ENCODE results near the gene HLA-DQA1.
"Not testable (repeated sequence)": the region's sequence is repeated elsewhere in the genome, so short reads cannot be mapped to it uniquely, and the experiment has no call there.

HLA-DQA1 gene

DNA sequence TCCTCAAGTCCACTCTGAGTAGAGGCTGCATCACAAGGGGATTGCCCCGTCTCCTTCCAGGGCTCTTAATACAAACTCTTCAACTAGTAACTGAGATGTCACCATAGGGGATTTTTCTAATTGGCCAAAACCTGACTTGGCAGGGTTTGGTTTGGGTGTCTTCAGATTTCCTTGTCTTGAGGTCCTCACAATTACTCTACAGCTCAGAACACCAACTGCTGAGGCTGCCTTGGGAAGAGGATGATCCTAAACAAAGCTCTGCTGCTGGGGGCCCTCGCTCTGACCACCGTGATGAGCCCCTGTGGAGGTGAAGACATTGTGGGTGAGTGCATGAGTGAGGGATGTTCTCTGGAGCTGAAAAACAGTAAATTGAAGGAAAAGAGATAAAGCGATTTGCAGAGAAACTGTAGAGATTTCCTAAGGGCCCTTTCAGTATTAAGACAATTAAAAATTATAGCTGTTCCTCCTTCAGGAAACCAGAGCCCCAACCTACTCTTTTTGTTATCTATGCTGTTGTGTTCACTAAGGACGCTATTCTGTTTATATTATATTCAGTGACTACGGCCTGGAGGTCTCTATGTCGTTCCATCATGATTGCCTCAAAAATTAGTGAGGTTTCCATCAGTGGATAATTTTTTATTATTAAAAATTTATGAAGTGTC is at the start of gene HLA-DQA1:
Gene HLA-DQA1 (plus strand): TSS at position 188 of the 662 bp plus-strand sequence. CDS start 53 bp downstream, at position 241.
- DNase-seq (ENCODE audit: insufficient read length, low spot score) (no peak), FAIRE-seq (no peak)
- TF ChIP-seq, protein P1, sequence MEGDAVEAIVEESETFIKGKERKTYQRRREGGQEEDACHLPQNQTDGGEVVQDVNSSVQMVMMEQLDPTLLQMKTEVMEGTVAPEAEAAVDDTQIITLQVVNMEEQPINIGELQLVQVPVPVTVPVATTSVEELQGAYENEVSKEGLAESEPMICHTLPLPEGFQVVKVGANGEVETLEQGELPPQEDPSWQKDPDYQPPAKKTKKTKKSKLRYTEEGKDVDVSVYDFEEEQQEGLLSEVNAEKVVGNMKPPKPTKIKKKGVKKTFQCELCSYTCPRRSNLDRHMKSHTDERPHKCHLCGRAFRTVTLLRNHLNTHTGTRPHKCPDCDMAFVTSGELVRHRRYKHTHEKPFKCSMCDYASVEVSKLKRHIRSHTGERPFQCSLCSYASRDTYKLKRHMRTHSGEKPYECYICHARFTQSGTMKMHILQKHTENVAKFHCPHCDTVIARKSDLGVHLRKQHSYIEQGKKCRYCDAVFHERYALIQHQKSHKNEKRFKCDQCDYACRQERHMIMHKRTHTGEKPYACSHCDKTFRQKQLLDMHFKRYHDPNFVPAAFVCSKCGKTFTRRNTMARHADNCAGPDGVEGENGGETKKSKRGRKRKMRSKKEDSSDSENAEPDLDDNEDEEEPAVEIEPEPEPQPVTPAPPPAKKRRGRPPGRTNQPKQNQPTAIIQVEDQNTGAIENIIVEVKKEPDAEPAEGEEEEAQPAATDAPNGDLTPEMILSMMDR (IDR thresholded peaks at IDR 0.05; ENCODE audit: insufficient read depth, missing control alignments), result no peak

DNA sequence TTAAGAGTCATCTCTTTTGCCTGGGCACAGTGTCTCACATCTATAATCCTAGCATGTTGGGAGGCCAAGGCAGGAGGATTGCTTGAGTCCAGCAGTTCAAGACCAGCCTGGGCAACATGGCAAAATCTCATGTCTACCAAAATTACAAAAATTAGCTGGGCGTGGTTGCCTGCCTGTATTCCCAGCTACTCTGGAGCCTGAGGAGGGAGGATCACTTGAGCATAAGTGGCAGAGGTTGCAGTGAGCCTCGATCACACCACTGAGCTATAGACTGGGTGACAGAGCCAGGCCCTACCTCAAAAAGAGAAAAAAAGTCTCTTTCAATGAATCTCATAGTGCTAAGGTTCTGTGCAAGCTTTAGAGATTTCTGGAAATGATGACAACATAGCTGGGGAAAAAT is 49.0 kb upstream of the HLA-DQA1 start:
- FAIRE-seq (no peak), DNase-seq (ENCODE audit: insufficient read length, low spot score) (no peak)
- TF ChIP-seq, protein P1 (IDR thresholded peaks at IDR 0.05; ENCODE audit: insufficient read depth, missing control alignments), result no peak

DNA sequence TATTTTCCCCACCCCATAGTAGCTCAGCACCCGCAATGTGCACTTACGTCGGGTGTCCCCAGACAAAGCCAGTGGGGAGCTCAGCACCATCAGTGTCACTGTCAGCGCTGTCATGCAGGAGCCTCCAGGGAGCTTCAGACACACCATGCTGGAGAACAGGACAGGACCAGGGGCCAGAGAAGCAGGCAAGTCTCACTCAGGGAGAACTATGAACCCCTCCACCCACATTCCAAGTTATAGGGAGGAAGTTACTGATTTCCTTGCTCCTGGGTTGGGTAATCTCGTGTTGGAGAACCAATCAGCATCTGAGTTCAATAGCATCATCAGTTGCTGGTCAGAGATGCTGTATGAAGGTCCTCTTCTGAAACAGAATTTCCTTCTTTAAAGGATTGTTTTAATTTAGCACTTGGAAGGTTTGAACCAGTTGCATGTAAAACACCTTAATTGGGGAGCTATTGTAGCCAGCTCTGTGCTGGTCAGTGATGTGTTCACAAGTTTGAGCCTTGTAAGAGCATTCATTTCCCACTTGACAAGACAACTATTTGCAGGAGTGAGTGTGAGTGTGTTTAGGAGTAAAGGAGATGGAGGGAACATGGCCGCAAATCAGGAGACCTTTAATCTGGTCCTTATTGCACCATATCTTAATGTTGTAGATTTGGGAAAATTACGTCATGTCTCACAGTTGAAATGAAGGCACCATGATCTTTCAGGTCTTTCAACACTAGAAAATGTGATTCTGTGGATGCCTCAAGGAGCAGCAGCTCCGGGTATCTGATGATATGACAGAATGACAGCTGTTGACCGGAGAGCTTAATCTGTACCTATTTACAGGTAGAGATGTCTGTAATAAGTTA is 47.4 kb upstream of the HLA-DQA1 start, which contains the start of gene HLA-DRB1:
Gene HLA-DRB1 (minus strand): TSS at position 253 of the 854 bp plus-strand sequence. CDS start 106 bp downstream, at position 147.
- FAIRE-seq (no peak), DNase-seq (ENCODE audit: insufficient read length, low spot score) (no peak)
- TF ChIP-seq, protein P1 (IDR thresholded peaks at IDR 0.05; ENCODE audit: insufficient read depth, missing control alignments), result no peak

DNA sequence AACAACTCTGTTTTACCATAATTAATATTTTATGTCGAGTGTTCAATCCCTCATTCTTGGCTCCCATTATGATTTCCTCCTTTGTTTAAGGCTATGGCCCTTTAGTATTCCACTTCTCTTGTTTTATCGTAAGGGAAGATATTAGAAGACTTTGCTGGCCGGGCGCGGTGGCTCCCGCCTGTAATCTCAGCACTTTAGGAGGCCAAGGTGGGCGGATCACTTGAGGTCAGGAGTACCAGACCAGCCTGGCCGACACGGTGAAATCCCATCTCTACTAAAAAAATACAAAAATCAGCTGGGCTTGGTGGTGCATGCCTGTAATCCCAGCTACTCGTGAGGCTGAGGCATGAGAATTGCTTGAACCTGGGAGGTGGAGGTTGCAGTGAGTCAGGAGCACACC is 46.5 kb upstream of the HLA-DQA1 start:
- DNase-seq (ENCODE audit: insufficient read length, low spot score); FAIRE-seq: not testable (repeated sequence)

DNA sequence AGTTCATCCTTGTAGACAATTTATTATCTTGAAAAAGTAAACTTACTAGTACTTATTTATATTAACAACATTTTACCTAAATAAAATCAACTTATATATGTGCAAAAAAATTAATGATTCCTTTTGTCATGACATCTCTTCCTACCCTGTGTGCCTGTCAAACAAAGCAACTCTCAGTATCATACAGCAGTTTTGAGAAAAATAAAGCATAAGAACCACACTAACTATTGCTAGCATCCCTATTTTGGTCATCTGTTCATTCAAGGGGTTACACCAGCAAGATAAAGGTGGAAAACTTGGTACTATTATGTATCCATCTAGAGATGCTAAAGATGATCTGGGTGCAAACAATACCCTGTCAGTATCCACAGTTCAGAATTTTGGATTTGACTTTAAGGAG is 40.2 kb upstream of the HLA-DQA1 start:
- no peak for FAIRE-seq
- DNase-seq (ENCODE audit: insufficient read length, low spot score), result no peak
- TF ChIP-seq, protein P1 (IDR thresholded peaks at IDR 0.05; ENCODE audit: insufficient read depth, missing control alignments), result no peak

DNA sequence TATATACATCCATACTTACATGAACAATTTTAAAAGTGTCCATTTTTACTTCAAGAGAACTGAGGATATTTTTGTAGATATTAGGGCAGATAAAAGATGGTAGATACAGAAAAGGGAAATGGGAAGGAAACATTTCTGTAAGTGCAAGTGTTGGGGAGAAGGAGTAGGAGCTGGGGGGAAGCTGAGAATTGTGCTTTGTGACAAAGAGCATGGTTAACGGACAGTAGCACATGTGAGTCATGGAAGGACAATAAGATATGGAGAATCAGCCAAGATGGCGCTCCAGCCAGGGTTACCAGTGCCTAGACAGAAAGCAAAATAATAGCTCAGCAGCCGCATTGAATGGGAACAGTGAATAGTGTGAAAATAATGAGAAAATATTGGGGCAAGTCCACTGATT is 34.8 kb upstream of the HLA-DQA1 start:
- DNase-seq (ENCODE audit: insufficient read length, low spot score), result no peak
- TF ChIP-seq, protein P1 (IDR thresholded peaks at IDR 0.05; ENCODE audit: insufficient read depth, missing control alignments), result no peak
- FAIRE-seq, result no peak

DNA sequence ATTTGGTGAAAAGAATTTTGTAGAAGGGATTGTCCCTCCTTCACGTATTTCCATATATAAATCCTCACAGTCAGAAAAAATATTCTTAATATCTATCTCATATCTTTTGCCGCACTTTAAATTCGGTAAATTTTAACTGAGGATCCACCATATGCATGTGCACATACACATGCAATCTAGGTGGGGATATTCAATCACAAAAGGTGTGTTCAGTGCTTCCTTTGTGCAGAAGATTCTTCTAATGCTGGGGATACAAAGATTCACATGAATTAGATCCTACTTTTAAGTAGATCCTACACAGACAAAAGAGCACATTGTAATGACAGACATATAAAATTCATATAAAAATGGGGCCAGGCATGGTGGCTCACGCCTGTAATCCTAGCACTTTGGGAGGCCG is 34.0 kb upstream of the HLA-DQA1 start:
- TF ChIP-seq, protein P1 (IDR thresholded peaks at IDR 0.05; ENCODE audit: insufficient read depth, missing control alignments), result no peak
- DNase-seq (ENCODE audit: insufficient read length, low spot score) (no peak), FAIRE-seq (no peak)
